ENCODE results near the gene GSDME. TPM values are rescaled to one million over a fixed set of nuclear protein-coding genes. Genes with fewer than 3 reads are reported as not detected.

GSDME gene
- total RNA-seq, 1 donor from 2014 or later, result 5.3 TPM

GRCh38 chr7:24778543-24779282 lies 21.4 kb upstream of the GSDME start:
- DNase-seq, result peak; percentile 50
- intact Hi-C loops (cut with micrococcal nuclease), result no loop called here

DNA sequence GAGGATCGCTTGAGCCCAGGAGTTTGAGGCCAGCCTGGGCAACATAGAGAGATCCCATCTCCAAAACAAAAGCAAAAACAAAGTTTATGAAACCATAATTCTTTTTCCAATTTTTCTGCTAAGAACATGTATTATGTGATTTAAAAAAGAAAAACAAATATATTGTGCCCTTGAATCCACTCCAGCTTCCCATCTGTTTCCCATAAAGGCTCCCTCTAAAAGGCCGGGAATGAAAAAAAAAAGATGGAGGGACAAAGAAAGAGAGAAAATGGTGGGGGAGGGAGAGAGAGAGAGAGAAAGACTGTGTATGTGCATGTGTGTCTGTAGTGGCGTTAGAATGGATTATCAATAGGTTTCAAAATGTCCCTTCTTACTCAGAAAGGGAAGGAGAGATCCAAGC lies 20.5 kb upstream of the GSDME start:
- DNase-seq (no peak), ATAC-seq (no peak)
- intact Hi-C loops (cut with micrococcal nuclease), result no loop called here

More at GRCh38 chr7:24778543-24779282, 21.4 kb upstream of the GSDME start:
- ATAC-seq, result peak; percentile 92

DNA sequence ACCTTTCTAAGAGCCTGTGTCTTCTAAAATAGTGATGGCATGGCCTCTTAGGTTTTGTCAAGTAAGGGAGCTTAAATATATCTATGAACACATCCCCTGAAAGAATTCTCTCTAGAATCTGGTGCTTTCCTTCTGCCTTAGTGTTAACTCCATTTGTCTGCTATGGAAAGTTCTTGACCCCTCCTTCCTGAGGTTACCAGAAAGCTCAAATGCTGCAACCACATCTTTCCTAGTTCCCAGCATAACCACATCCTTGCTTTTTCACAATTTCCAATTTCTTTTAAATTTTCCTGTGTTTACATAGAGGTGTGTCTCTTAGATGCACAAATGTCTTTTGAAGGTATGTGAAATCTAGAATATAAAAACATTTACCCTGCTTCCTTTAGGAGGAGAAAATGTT lies 16.4 kb upstream of the GSDME start:
- DNase-seq (no peak), ATAC-seq (no peak)
- intact Hi-C loops (cut with micrococcal nuclease), result no loop called here

- intact Hi-C loops (cut with micrococcal nuclease), result no loop called here
- DNase-seq, result no peak
- ATAC-seq, result peak; percentile 76
Measured at GRCh38 chr7:24769851-24770250, 12.6 kb upstream of the GSDME start.

DNA sequence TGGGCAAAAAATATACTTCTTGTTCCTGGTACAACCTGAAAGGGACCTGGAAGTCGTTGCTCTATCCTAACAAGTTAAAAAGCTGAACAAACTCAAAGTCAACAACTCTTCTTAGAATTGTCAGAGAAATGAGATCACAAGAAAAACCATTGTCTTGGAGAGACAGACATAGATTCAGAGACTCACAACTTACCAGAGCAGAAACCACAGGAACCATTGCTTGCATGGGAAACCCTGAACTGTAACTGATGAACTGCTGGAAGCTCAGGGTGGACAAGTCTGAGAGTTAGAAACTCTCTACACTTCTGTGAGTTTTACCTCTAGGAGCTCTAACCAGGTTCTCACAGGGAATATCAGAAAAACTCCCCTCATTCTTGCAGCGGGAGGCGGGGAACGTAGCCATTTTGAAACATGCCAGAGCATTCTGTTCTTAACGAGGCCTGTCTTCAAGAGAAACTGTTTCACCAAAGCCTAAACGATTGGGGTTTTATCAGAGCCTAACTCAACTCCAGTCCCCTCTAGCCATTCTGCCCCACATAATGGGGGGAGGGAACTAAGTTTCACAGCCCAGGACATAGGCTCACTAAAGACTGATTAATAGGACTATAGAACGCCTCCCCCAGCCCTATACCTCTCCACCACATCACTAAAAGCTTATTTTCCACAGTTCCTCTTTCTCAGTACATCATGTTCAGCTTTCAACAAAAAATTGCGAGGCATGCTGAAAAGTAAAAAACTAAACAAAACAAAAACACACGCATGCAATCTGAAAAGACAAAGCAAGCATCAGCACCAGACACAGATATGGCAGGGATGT lies 12.0 kb upstream of the GSDME start:
- DNase-seq, result no peak
- intact Hi-C loops (cut with micrococcal nuclease), result no loop called here
- ATAC-seq, result peak; percentile 43

- DNase-seq, result no peak
- intact Hi-C loops (cut with micrococcal nuclease), result no loop called here
- ATAC-seq, result no peak
Measured at GRCh38 chr7:24767878-24768569, 10.8 kb upstream of the GSDME start.

- intact Hi-C loops (cut with micrococcal nuclease), result no loop called here
- ATAC-seq (peak; percentile 75), DNase-seq (no peak)
Measured at GRCh38 chr7:24764972-24765744, 7.9 kb upstream of the GSDME start.

- DNase-seq, result no peak
- intact Hi-C loops (cut with micrococcal nuclease), result no loop called here
- no peak for ATAC-seq
Measured at GRCh38 chr7:24764011-24764410, 6.7 kb upstream of the GSDME start.

- ATAC-seq (no peak), DNase-seq (no peak)
- intact Hi-C loops (cut with micrococcal nuclease), result no loop called here
Measured at GRCh38 chr7:24763303-24763901, 6.1 kb upstream of the GSDME start.

GRCh38 chr7:24762771-24763170 lies 5.5 kb upstream of the GSDME start:
- DNase-seq, result no peak
- intact Hi-C loops (cut with micrococcal nuclease), result no loop called here
- no peak for ATAC-seq

DNA sequence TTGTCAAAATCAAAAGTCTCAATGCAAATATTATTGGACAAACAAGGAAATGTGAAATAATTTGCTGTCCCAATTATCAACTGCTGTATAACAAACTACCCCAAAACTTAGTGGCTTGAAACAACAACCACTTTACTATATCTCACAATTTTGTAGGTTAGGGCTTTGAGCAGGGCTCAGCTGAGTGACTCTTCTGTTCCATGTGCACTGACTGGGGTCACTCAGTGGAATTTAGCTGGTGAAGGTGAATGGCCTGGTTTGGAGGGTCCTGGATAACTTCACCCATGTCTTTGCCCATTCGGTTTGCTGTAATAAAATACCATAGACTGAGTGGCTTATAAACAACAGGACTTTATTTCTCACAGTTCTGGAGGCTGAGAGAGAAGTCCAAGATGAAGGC lies 3.7 kb upstream of the GSDME start:
- intact Hi-C loops (cut with micrococcal nuclease), result no loop called here
- no peak for DNase-seq
- no peak for ATAC-seq

GRCh38 chr7:24756545-24757352 lies 515 bp downstream of the GSDME start:
- intact Hi-C loops (cut with micrococcal nuclease), result no loop called here
- ATAC-seq (peak; percentile 75), DNase-seq (peak; percentile 47)

DNA sequence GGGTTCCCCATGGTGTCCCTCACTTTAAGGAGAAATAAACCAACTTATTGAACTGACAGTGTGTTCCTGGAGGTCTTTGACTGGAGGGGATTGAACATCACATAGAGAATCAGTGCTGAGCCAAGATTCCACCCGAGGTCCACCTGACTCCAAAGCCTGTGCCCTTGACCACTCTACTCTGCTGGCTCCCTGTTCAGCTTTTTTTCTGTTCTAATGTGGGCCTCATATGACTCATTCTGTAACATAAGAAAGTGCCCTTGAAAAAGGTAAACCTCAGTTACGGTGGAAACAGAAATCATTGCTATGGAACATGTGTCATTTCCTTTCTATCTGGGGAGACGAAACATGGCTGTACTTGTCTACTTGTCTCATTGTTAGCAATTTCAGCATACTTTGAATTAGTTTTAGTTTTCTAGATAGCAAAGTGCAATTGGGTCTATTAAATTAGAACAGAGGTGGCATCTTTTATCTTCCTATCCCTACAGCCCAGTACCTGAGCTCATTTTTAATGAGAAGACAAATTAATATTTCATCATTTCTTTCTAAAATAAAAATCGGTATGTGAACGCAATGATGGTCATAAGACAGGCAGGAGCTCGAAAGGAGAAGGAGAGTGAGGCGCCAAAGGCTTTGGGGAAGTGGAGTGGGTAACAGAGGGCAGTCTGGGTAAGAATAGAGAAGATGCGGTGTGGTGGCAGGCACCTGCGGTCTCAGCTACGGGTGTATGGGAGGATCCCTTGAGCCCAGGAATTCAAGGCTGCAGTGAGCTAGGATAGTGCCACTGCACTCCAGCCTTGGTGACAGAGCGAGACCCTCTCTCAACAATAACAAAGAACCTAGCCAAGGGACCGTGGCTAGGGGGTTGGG lies 1.5 kb downstream of the GSDME start:
- DNase-seq (no peak), ATAC-seq (no peak)
- intact Hi-C loops (cut with micrococcal nuclease), result no loop called here

GRCh38 chr7:24754906-24755506 lies 2.3 kb downstream of the GSDME start:
- DNase-seq, result no peak
- intact Hi-C loops (cut with micrococcal nuclease), result no loop called here
- no peak for ATAC-seq

DNA sequence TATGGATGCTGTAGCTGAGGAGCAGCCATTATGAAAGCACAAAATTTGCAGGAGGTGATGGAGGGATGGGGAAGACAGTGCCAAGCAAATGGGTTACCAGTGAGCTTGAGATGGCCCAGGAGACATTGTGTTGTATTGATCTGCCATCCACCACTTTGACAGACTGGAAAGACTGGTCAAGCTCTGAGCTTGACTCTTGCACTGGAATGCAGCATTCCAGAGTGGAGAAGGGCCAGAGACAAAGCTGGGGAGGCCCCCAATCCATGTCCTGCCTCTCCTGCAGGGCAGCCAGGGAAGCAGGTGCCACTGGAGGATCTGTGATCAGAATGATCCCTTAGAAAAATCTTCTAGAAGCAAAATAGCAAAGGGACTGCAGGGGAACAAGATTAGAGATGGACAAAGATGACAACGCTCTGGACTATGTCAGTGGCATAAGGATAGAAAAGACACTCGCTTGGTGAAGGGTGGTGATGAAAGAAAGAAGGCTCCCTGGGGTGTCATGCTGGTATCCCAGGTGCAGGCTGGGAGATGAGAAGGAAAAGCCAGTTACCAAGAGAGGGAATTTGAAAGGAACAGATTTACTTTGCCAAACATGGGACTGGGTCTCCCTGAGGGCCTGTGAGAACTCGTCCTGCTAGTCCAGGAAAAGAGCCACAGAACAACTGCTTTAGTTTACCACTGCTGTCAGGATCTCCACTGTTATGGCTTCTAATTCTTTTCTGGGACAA lies 5.0 kb downstream of the GSDME start:
- DNase-seq (no peak), ATAC-seq (no peak)
- intact Hi-C loops (cut with micrococcal nuclease), result no loop called here

GRCh38 chr7:24751484-24751883 lies 5.8 kb downstream of the GSDME start:
- ATAC-seq (no peak), DNase-seq (no peak)
- intact Hi-C loops (cut with micrococcal nuclease), result no loop called here
